Peyer's patch (tissue), 4 donors: ENCODE results near the gene CD38.

Experiments used
- POLR2A ChIP-seq, 2 donors: fragments of 450-650 bp; IDR thresholded peaks; one replicate each; pipeline ENCODE4 v1.5.1; 2017; ENCODE audit warnings: antibody characterized with exemption in 2 of 2, mild to moderate bottlenecking in 2 of 2, moderate library complexity in 2 of 2
- TF ChIP-seq, protein P1 (sequence below), 6 experiments: fragments of 450-650 bp in 4 of 6; fragments of 200-600 bp in 2 of 6; sonication (generic) in 1 of 6; IDR thresholded peaks; one replicate each; pipeline ENCODE4 v1.5.1; 2017 to 2019; ENCODE audit warnings: antibody characterized with exemption in 6 of 6, mild to moderate bottlenecking in 3 of 6, moderate library complexity in 1 of 6

GRCh38 chr4:15899511-15899910 lies 121.4 kb downstream of the CD38 start:
- TF ChIP-seq, protein P1, sequence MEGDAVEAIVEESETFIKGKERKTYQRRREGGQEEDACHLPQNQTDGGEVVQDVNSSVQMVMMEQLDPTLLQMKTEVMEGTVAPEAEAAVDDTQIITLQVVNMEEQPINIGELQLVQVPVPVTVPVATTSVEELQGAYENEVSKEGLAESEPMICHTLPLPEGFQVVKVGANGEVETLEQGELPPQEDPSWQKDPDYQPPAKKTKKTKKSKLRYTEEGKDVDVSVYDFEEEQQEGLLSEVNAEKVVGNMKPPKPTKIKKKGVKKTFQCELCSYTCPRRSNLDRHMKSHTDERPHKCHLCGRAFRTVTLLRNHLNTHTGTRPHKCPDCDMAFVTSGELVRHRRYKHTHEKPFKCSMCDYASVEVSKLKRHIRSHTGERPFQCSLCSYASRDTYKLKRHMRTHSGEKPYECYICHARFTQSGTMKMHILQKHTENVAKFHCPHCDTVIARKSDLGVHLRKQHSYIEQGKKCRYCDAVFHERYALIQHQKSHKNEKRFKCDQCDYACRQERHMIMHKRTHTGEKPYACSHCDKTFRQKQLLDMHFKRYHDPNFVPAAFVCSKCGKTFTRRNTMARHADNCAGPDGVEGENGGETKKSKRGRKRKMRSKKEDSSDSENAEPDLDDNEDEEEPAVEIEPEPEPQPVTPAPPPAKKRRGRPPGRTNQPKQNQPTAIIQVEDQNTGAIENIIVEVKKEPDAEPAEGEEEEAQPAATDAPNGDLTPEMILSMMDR (IDR thresholded peaks at IDR 0.05) = no peak
- TF ChIP-seq POLR2A (IDR thresholded peaks at IDR 0.05) = no peak
